ENCODE measurements around the gene CCR7.

The CCR7 gene

DNA sequence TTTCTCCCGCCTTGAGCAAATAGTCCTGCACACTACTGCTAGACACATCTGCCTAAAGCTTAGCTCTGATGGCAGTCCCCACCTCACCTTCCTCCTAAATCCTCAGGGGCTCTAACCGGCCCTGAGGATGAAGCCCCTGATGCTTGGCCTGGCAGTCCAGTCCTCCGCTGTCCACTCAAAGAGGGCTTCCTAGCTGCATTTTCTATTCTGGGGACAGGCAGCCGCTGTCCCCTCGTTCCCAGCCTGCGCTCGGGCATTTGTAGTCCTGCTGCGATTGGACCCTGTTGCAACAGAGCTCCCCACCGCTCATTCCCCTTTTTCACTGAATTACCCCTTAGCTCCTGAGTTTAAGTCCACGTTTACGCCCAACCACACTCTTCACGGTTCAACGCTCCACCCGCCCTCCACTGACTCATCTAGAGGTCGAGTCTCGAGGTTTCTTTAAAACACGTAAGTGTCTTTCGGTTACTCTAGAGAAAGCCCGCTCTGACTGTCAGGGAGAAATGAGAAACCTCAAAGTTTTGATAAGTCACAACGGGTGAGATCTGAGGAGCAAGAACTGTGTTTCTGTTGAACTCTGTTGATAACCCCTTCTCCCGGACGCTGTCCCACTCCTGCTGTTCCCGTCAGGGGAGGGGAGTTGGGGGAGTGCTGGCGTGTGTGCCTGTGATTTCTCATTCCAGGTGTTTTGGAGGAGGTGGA, 4.5 kb downstream of the CCR7 start:
- peak overlapping the region in 1 of 2 donors; percentile 44 for H3K4me3 ChIP-seq (ENCODE audit: low read length in 2 of 2)
- H3K27me3 ChIP-seq (ENCODE audit: control insufficient read depth in 1 of 2, insufficient read depth in 2 of 2, low read length in 2 of 2) = no peaks in the 10 kb centered on the region
- H3K9ac ChIP-seq (ENCODE audit: low read length in 2 of 2) = peak overlapping the region in 1 of 2 donors; percentile 37
- H3K27ac ChIP-seq (ENCODE audit: low read length) = no peak overlapping the region
- H3K9me3 ChIP-seq (ENCODE audit: control insufficient read depth in 2 of 2, low read length in 2 of 2) = no peaks in the 10 kb centered on the region
- H3K4me1 ChIP-seq (ENCODE audit: control insufficient read depth, insufficient read depth, low read length) = peaks cover 36% of the 10 kb centered on the region
- no peaks in the 10 kb centered on the region for H3K36me3 ChIP-seq (ENCODE audit: control insufficient read depth in 2 of 2, insufficient read depth in 2 of 2, low read length in 2 of 2)

DNA sequence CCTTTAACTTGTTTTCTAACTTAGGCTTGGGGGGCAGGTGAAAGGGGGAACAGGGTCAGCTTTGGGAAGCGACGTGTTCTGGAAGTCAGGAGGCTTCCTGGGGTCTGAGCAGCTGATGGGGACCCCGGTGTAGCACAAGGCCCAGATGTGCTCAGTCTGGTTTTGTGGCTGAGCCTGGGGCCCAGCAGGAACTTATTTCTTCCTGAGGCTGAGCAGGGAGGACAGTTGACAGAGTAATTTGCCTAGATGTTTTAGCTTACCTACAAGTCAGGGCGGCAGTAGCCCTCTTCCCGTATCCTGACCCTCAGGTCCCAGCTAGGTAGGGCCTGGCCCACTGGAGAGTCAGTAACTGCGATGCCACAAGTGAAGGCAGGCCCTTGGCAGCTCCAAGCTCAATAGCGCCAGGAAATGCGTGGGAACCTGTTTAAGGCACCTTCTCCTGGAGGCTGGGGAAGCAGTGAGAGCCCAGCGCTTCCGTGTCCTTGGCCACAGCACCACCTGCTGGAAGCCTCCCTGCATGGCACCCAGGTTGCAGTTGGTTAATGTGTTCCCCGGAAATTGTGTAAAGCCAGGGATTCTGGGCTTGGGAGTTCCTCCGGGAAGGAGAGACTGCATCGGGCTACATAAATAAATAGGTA, 5.2 kb downstream of the CCR7 start:
- peak overlapping the region; percentile 54 to 74 for H3K9ac ChIP-seq (ENCODE audit: low read length in 2 of 2)
- H3K4me1 ChIP-seq (ENCODE audit: control insufficient read depth, insufficient read depth, low read length) = peaks cover 41% of the 10 kb centered on the region
- H3K4me3 ChIP-seq (ENCODE audit: low read length in 2 of 2) = peak overlapping the region in 1 of 2 donors; percentile 44

DNA sequence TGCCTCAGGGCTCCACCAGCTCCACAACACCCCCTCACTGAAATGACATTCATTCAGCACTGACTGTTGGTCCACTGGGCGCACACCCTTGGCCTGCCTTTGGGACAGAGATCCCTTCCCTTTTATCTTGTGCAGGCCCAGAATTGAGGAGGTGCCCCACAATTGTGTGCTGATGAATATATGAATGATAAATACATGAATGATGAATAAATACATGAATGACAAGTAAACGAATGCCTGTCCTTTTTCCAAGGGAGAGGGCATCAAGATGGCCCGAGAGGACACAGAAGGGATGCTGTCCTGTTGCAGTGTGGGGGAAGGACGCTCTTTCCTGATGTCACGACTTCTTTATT, 5.7 kb downstream of the CCR7 start:
- H3K27me3 ChIP-seq (ENCODE audit: control insufficient read depth in 1 of 2, insufficient read depth in 2 of 2, low read length in 2 of 2) = no peaks in the 10 kb centered on the region
- peaks cover 46% of the 10 kb centered on the region for H3K4me1 ChIP-seq (ENCODE audit: control insufficient read depth, insufficient read depth, low read length)
- H3K36me3 ChIP-seq (ENCODE audit: control insufficient read depth in 2 of 2, insufficient read depth in 2 of 2, low read length in 2 of 2) = no peaks in the 10 kb centered on the region
- peak overlapping the region; percentile 54 to 74 for H3K9ac ChIP-seq (ENCODE audit: low read length in 2 of 2)
- H3K27ac ChIP-seq (ENCODE audit: low read length) = peak overlapping the region; percentile 31
- H3K4me3 ChIP-seq (ENCODE audit: low read length in 2 of 2) = no peak overlapping the region
- H3K9me3 ChIP-seq (ENCODE audit: control insufficient read depth in 2 of 2, low read length in 2 of 2) = no peaks in the 10 kb centered on the region

More for the DNA sequence above, 5.2 kb downstream of the CCR7 start:
- Histone ChIP-seq H3K36me3 (ENCODE audit: control insufficient read depth in 2 of 2, insufficient read depth in 2 of 2, low read length in 2 of 2) (no peaks in the 10 kb centered on the region), H3K9me3 (ENCODE audit: control insufficient read depth in 2 of 2, low read length in 2 of 2) (no peaks in the 10 kb centered on the region), H3K27ac (ENCODE audit: low read length) (peak overlapping the region; percentile 18), H3K27me3 (ENCODE audit: control insufficient read depth in 1 of 2, insufficient read depth in 2 of 2, low read length in 2 of 2) (no peaks in the 10 kb centered on the region)

DNA sequence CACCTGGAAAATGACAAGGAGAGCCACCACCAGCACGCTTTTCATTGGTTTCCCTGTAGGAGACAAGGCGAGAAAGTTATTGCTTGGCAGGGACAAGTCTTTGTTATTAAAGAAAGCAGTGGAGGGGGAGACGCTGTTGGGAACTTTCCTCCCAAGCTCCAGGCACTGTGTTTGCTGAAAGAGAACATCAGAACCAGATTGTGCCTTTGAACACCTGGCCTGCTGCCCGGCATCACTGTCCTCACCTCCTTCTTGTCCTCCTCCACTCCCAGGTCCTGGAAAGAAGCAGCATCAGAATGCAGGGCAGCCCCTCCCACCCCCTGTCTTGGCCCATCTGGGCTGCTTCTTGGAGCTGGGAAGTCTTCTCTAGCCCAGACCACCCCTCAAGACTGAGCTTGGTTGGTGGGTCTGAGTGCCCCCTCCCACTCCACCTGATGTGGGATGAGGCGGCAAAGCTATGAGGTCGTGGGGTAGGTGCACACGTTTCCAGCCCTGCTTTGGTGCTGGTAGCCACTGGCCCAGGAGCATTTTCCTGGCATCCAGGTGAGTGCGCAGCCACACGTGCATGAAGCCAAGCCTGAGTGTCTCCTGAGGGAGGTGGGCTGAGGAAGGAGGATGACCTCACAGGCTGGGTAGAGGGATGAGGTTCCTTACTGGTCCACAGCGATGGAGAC, 6.2 kb downstream of the CCR7 start:
- Histone ChIP-seq H3K9me3 (ENCODE audit: control insufficient read depth in 2 of 2, low read length in 2 of 2) (no peaks in the 10 kb centered on the region), H3K4me3 (ENCODE audit: low read length in 2 of 2) (no peak overlapping the region), H3K36me3 (ENCODE audit: control insufficient read depth in 2 of 2, insufficient read depth in 2 of 2, low read length in 2 of 2) (no peaks in the 10 kb centered on the region), H3K27me3 (ENCODE audit: control insufficient read depth in 1 of 2, insufficient read depth in 2 of 2, low read length in 2 of 2) (no peaks in the 10 kb centered on the region), H3K27ac (ENCODE audit: low read length) (peak overlapping the region; percentile 31), H3K4me1 (ENCODE audit: control insufficient read depth, insufficient read depth, low read length) (peaks cover 50% of the 10 kb centered on the region), H3K9ac (ENCODE audit: low read length in 2 of 2) (no peak overlapping the region)

DNA sequence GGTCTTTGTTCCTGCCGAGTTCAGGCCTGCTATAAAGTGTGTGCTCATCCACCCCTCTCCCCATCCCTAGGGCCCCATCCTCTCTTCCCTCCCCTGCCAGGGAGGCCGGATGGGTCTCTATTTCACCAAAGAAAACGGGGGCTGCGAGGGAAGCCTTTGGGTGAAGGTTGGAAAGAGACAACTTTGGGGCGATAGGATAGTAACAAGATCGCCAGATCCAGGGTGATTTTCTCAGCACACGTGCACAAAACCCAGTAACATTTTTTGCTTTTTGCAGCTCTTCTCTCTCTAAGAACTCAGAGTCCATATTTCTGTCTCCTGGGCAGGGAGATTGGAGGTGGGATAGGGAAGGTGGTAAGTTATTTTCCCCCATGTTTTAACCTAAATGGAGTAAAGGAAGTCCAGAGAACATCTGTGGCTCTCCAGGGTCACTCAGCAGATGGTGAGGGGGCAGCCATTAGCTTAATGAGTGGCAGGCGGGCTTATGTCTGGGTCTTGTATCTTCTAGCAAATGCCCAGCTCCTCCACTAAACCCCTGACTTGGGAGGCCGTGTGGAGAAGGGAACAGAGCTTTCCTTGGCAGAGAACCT, 6.9 kb downstream of the CCR7 start:
- H3K36me3 ChIP-seq (ENCODE audit: control insufficient read depth in 2 of 2, insufficient read depth in 2 of 2, low read length in 2 of 2) = no peaks in the 10 kb centered on the region
- H3K4me3 ChIP-seq (ENCODE audit: low read length in 2 of 2) = no peak overlapping the region
- H3K27me3 ChIP-seq (ENCODE audit: control insufficient read depth in 1 of 2, insufficient read depth in 2 of 2, low read length in 2 of 2) = no peaks in the 10 kb centered on the region
- H3K4me1 ChIP-seq (ENCODE audit: control insufficient read depth, insufficient read depth, low read length) = peaks cover 55% of the 10 kb centered on the region
- H3K9ac ChIP-seq (ENCODE audit: low read length in 2 of 2) = no peak overlapping the region
- no peaks in the 10 kb centered on the region for H3K9me3 ChIP-seq (ENCODE audit: control insufficient read depth in 2 of 2, low read length in 2 of 2)
- H3K27ac ChIP-seq (ENCODE audit: low read length) = peak overlapping the region; percentile 31

DNA sequence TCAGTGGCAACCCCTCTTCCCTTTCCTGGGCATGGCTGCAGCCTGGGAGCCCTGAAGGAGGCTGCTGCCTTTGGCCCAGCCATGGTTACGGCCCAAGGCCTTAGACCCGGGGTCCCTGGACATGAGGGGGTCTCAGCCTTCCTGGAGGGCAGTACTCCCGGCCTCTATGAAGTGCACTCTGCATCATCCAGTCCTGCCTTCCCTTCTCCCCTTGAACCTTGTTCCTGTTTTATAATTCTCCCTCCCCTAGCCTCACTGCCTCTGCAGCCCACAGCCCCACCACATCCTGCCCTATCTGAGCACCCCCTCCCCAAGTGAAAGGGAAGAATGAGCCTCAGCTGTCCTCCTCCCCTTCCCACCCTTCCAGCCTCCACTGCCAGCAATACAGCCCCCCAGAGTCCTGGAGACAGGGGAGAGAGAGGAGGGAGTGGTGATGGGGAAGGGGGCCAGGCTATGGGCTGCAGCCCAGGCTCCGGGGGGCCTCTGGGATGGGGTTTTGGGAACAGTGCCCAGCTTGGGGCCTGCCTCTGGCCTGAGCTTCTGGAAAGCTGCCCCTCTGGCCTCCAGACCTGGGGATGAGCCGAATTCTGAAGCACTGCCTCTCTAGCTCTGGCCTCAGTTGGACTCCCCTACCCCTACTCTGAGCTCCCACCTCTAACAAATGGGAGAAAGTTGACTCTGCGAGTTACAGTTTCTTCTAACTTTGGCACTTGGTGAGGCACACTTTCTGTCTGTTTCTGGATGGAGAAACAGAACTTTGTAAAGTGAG, 7.6 kb downstream of the CCR7 start:
- Histone ChIP-seq H3K9ac (ENCODE audit: low read length in 2 of 2) (peak overlapping the region; percentile 29 to 42), H3K9me3 (ENCODE audit: control insufficient read depth in 2 of 2, low read length in 2 of 2) (no peaks in the 10 kb centered on the region), H3K4me3 (ENCODE audit: low read length in 2 of 2) (peak overlapping the region in 1 of 2 donors; percentile 29), H3K4me1 (ENCODE audit: control insufficient read depth, insufficient read depth, low read length) (peaks cover 62% of the 10 kb centered on the region), H3K27ac (ENCODE audit: low read length) (peak overlapping the region; percentile 31), H3K36me3 (ENCODE audit: control insufficient read depth in 2 of 2, insufficient read depth in 2 of 2, low read length in 2 of 2) (no peaks in the 10 kb centered on the region), H3K27me3 (ENCODE audit: control insufficient read depth in 1 of 2, insufficient read depth in 2 of 2, low read length in 2 of 2) (no peaks in the 10 kb centered on the region)

DNA sequence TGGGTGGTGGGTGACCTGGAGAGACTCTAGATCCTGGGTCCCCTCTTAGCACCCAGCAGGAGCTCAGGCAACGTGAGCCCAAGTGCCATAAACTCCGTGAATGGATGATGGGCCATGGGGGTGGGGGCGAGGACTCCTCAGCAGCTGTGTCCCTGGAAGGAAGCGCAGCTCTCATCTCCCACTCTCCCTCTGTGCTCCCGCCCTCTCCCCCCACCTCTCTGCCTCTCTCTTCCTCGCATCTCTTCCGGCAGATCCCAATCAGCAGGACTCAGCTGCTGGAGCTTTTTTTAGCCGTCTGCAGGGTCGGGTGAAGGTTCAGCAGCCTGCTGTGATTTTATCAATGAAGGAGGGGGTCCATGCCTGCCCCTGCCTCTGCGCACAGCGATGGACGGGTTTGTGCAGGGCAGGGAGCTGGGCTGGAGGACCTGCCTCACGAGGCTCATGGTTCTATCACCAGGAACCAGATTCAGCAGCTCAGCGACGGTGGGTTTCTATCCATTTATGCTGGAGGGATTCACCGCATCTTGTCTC, 8.3 kb downstream of the CCR7 start:
- no peaks in the 10 kb centered on the region for H3K27me3 ChIP-seq (ENCODE audit: control insufficient read depth in 1 of 2, insufficient read depth in 2 of 2, low read length in 2 of 2)
- no peaks in the 10 kb centered on the region for H3K9me3 ChIP-seq (ENCODE audit: control insufficient read depth in 2 of 2, low read length in 2 of 2)
- peaks cover 70% of the 10 kb centered on the region for H3K4me1 ChIP-seq (ENCODE audit: control insufficient read depth, insufficient read depth, low read length)
- H3K4me3 ChIP-seq (ENCODE audit: low read length in 2 of 2) = peak overlapping the region in 1 of 2 donors; percentile 29
- no peaks in the 10 kb centered on the region for H3K36me3 ChIP-seq (ENCODE audit: control insufficient read depth in 2 of 2, insufficient read depth in 2 of 2, low read length in 2 of 2)
- H3K9ac ChIP-seq (ENCODE audit: low read length in 2 of 2) = peak overlapping the region; percentile 29
- peak overlapping the region; percentile 31 for H3K27ac ChIP-seq (ENCODE audit: low read length)

DNA sequence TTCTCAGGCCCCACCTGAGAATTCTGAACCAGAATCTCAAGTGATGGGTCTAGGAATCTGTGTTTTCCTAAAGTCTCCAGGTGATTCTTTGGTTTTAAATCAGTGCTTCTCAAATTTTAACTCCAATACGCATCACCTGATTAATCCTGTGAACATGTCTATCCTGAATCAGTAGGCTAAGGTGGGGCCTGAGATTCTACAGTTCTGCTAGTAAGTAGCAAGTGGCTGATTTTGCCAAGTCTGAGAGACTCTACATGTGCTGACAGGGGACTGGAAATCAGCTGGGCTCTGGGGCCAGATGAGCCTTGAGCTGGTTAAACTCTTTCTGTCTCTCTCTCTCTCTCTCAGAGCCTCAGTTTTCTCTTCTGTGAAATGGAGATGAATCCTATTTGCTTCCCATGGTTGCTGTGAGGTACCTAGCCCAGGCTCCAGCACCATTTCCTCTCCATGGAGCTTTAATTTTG, 9.0 kb downstream of the CCR7 start:
- H3K4me3 ChIP-seq (ENCODE audit: low read length in 2 of 2) = no peak overlapping the region
- peak overlapping the region; percentile 11 for H3K27ac ChIP-seq (ENCODE audit: low read length)
- peak overlapping the region in 1 of 2 donors; percentile 29 for H3K9ac ChIP-seq (ENCODE audit: low read length in 2 of 2)
- H3K27me3 ChIP-seq (ENCODE audit: control insufficient read depth in 1 of 2, insufficient read depth in 2 of 2, low read length in 2 of 2) = no peaks in the 10 kb centered on the region
- H3K36me3 ChIP-seq (ENCODE audit: control insufficient read depth in 2 of 2, insufficient read depth in 2 of 2, low read length in 2 of 2) = no peaks in the 10 kb centered on the region
- peaks cover 77% of the 10 kb centered on the region for H3K4me1 ChIP-seq (ENCODE audit: control insufficient read depth, insufficient read depth, low read length)
- H3K9me3 ChIP-seq (ENCODE audit: control insufficient read depth in 2 of 2, low read length in 2 of 2) = no peaks in the 10 kb centered on the region

DNA sequence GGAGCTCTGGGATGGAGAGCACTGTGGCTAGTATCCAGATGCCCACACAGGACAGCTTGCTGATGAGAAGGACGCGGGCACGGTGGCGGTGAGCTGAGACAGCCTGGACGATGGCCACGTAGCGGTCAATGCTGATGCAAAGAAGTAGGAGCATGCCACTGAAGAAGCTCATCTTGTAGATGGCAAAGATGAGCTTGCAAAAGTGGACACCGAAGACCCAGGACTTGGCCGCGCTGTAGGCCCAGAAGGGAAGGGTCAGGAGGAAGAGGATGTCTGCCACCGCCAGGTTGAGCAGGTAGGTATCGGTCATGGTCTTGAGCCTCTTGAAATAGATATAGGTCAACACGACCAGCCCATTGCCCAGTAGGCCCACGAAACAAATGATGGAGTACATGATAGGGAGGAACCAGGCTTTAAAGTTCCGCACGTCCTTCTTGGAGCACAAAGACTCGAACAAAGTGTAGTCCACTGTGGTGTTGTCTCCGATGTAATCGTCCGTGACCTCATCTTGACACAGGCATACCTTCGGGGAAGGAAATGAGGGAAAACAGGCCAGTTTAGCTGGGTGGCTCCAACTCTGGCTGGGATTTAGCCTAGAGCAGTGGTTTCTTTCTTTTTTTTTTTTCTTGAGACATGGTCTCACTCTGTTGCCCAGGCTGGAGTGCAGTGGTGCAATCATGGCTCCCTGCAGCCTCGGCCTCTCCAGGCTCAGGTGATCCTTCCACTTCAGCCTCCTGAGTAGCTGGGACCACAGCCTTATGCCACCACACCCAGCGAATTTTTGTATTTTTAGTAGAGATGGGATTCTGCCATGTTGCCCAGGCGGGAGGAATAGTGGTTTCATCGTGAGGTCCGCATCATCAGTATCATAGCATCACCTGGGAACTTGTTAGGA, 9.7 kb downstream of the CCR7 start:
- no peaks in the 10 kb centered on the region for H3K27me3 ChIP-seq (ENCODE audit: control insufficient read depth in 1 of 2, insufficient read depth in 2 of 2, low read length in 2 of 2)
- H3K4me3 ChIP-seq (ENCODE audit: low read length in 2 of 2) = no peak overlapping the region
- no peaks in the 10 kb centered on the region for H3K36me3 ChIP-seq (ENCODE audit: control insufficient read depth in 2 of 2, insufficient read depth in 2 of 2, low read length in 2 of 2)
- no peak overlapping the region for H3K27ac ChIP-seq (ENCODE audit: low read length)
- H3K4me1 ChIP-seq (ENCODE audit: control insufficient read depth, insufficient read depth, low read length) = peaks cover 80% of the 10 kb centered on the region
- no peaks in the 10 kb centered on the region for H3K9me3 ChIP-seq (ENCODE audit: control insufficient read depth in 2 of 2, low read length in 2 of 2)
- no peak overlapping the region for H3K9ac ChIP-seq (ENCODE audit: low read length in 2 of 2)
